GM21367 (cell line): ENCODE data around the gene YES1.
"Not testable (repeated sequence)": the region's sequence is repeated elsewhere in the genome, so short reads cannot be mapped to it uniquely, and the experiment has no call there.

ENCODE experiments used
- ATAC-seq: cut with Tn5 transposase; IDR thresholded peaks from one replicate; pipeline ENCODE4 v1.9.1; 2021; ENCODE audit not compliant: unreplicated experiment

The YES1 gene

DNA sequence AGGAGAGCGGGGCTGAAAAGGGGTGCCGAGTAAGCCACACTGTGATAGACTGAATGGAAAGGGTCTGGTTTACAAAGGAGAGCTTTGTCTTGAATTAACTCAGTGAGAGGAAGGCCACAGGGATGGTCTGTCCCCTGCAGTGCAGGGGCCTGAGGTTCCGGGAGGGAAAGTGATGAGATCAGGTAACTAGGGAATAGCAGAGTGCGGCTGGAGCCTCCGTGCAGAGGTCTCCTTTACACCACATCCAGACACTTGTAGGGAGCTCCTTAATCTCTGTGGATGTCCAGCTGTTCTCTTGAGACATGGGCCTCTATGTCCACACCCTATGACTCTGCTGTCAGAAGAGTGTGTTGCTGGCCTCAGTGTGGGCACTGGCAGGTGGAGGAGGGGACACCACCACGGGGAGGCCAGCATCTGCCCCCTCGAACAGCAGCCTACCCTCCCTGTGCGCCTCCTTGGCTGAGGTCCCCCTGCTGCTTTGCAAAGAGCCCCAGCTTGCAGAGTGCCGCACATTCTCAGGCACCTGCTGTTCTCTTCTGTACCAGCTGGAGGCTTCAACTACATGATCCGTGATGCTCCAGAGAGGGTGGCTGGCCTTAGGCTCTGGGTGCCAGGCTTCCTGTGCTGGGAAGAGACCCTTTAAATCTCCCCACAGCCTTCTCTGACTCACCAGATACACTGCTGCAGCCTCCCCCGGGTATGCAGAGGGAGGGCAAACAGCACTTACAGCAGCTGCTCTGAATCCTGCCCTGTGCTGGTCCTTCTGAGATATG is 125.5 kb downstream of the YES1 start:
- ATAC-seq = no peak

GRCh38 chr18:685438-685837 is 126.6 kb downstream of the YES1 start:
- ATAC-seq = no peak

DNA sequence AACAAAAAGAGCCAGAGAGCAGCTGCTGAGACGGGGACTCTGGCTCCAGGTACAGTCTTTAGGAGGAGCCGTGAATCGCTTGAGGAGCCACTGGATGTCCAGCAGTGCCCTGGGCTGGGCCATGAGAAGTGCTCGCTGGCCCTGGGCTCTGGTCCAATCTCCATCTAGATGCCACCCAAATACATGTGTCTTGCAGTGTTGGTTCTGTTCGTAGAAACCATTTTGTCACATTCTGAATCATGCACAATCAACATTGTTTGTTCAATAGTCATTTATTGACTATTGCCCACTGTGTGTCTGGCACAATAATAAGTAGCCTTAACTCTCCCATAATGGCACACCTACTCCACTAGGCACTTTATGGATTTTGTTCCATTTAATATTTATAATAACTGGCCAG is 128.5 kb downstream of the YES1 start:
- no peak for ATAC-seq

DNA sequence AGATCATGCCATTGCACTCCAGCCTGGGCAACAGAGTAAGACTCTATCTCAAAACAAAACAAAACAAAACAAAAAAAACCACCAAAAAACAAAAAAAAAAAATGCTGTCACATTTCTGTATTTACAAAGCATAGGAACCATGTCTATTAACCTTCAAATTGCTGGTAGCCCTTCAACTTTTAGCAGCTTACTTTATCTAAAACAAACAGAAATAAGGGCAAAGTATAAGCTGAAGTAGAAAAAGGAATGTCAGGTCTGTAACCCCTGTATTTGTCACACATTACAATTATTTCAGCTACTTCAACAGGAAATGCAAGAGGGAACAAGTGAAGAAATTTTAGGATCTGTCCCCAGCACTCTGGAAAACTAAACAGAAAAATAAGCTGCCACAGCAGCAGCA is 129.2 kb downstream of the YES1 start:
- no peak for ATAC-seq

- not testable (repeated sequence) for ATAC-seq
Observed at GRCh38 chr18:682416-682815, 129.6 kb downstream of the YES1 start.

- ATAC-seq = no peak
Observed at GRCh38 chr18:681985-682384, 130.1 kb downstream of the YES1 start.

DNA sequence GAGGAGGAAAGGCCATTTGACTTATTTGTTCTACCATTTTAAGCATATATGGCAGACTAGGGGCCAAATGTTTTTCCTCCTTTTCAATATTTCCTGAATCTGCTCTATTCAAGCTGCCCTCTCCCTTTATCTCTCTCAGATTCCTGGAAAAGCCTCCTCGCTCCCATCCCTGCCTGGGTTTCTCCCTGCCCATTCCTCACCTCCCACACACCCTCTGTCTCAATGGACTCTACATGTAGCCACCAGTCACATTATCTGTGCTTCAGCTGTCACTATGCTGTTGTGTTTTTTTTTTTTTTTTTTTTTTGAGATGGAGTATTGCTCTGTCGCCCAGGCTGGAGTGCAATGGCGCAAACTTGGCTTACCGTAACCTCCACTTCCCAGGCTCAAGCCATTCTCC is 131.7 kb downstream of the YES1 start:
- ATAC-seq = no peak

- no peak for ATAC-seq
Observed at GRCh38 chr18:679516-679915, 132.5 kb downstream of the YES1 start.

- no peak for ATAC-seq
Observed at GRCh38 chr18:678482-679182, 133.4 kb downstream of the YES1 start.

- no peak for ATAC-seq
Observed at GRCh38 chr18:677951-678381, 134.1 kb downstream of the YES1 start.

DNA sequence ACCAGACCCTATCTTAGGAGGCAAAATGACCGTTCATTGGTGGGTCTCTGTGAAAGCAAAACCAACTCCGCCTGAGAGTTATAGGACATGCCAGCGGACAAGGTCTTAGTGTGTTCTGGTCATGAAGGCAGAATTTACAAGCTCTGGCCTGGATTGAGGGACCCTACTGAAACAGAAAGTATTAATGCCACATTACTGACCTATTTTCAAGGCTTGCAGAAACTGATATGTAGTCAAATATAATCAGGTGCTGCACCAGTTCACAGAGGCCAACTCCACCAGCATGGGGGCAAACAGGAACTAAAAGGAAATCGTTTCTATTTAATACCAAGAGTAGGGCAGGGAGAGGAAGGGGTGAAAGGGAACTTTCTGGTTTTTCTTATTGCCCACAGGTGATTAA is 134.9 kb downstream of the YES1 start:
- ATAC-seq = no peak

GRCh38 chr18:676736-677135 is 135.3 kb downstream of the YES1 start:
- no peak for ATAC-seq

DNA sequence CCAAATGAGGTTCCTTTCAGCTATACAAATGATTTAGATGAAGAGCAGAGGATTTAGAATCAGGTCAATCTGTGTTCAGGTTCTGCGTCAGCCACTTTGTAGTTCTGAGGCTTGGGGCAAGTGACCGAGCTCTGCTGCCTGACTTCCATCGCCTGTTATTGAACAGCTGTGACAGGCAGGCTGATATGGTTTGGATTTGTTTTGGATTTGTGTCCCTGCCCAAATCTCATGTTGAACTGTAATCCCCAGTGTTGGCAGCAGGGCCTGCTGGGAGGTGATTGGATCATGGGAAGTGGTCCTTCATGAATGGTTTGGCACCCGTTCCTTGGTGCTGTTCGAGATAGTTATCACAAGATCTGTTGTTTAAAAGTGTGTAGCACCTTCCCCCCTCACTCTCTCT is 136.0 kb downstream of the YES1 start:
- no peak for ATAC-seq

- no peak for ATAC-seq
Observed at GRCh38 chr18:675307-675706, 136.7 kb downstream of the YES1 start.

- ATAC-seq = no peak
Observed at GRCh38 chr18:673769-674168, 138.3 kb downstream of the YES1 start.

DNA sequence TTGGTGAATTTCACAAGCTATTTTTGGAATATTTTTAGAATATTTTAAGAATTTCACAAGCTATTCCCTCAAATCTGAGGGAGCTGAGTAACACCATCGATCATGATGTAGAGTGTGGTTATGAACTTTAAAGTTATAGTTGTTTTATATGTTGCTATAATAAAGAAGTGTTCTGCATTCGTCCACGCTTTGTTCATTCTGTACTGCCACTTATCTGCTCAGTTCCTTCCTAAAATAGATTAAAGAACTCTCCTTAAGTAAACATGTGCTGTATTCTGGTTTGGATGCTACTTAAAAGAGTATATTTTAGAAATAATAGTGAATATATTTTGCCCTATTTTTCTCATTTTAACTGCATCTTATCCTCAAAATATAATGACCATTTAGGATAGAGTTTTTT is 138.7 kb downstream of the YES1 start:
- ATAC-seq = no peak
